GM21515 (cell line): ENCODE measurements around the gene SPG7.

Source experiments
- ATAC-seq: cut with Tn5 transposase; IDR thresholded peaks from one replicate; pipeline ENCODE4 v1.9.1; 2021; ENCODE audit not compliant: unreplicated experiment

The SPG7 gene

DNA sequence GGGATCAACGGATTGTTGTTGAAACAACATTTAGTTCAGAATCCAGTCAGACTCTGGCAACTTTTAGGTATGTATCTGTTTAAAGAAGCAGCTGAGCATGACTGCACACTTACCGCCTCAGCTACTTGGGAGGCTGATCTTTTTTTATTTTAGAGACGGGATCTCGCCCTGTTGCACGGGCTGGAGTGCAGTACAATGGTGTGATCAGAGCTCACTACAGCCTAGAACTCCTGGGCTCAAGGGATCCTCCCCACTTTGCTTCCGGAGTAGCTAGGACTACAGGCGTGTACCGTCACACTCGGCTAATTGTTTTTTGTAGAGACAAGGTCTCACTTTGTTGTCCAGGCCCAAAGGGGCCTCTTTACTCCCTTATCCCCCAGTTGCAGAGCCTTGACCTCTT, 2.3 kb downstream of the SPG7 start:
- ATAC-seq = no peak

DNA sequence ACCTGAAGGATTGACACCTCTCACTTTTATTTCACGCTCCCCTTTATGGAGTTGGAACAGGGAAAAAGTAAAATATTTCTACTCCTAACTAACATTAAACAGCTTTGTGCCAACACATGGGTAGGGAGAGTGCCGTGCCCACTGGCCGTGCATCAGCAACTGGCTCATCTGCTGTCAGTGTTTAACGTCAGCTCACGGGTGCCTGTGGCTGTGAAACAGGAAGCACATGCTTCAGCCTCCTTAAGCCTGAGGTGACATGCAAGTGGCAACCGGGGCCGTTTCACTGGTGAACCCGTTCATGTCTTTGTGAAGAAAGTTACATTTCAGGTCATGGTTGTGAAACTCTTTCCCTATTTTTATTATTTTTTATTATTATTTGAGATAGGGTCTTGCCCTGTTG, 3.2 kb downstream of the SPG7 start:
- ATAC-seq = no peak

DNA sequence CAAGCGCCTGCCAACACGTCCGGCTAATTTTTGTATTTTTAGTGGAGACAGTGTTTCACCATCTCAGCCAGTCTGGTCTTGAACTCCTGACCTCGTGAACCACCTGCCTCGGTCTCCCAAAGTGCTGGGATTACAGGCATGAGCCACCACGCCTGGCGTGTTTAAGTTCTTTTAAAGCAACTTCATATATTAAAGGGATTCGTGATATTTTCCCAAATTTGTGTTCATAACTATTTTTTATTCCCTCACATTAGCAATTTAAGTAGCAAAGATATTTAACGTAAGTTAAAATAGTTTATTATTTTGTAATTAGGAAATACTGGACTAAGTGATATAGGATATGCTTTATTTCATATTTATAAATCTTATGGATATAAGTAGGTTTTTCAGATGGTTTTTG, 4.2 kb downstream of the SPG7 start:
- no peak for ATAC-seq

DNA sequence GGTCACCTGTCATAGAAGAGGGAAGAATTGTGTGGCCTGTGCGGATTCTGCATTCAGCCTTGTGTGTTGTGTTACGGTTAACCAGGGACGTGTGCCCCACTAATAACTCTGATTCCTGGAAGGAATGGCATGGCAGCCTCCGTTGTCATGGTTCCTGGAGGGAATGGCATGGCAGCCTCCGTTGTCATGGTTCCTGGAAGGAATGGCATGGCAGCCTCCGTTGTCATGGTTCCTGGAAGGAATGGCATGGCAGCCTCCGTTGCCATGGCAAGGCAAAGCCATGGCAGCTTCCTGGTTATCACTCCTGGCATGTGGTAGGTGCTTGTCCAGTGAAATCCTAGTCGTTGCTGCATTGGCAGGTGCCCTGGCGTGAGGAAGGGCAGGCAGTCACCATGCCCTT, 8.9 kb downstream of the SPG7 start:
- no peak for ATAC-seq

DNA sequence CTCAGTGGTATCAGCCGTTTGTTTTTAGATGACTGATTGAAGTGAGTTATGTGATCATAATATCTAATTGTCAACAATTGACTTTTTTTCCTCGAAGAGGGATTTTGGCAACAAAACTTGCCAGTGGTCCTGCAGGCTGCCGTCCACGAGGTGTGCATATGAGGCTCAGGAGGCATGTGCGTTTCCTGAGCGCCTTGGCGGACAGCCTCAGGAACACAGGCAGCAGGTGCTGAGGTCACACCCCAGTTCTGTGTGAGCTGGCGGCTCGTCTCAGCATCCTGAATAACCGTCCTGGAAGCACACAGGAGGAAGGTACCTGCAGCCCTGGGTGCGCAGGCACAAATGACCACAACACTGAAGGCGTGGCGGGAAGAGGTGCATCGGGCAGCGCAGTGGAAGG, 11.7 kb downstream of the SPG7 start:
- ATAC-seq = no peak

DNA sequence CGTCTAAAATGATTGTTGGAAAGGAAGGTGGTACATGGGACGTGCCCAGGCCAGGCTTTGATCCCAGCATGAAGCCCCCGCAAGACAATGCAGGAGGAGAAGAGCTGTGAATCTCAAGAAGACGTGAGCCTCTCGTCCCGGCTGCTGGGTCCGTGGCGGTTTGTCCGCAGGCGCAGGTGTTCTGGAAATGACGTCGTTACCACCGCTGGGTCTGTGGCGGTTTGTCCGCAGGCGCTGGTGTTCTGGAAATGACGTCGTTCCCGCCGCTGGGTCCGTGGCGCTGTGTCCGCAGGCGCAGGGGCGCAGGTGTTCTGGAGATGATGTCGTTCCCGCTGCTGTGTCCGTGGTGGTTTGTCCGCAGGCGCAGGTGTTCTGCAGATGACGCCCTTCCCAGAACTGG, 14.1 kb downstream of the SPG7 start:
- ATAC-seq = no peak

DNA sequence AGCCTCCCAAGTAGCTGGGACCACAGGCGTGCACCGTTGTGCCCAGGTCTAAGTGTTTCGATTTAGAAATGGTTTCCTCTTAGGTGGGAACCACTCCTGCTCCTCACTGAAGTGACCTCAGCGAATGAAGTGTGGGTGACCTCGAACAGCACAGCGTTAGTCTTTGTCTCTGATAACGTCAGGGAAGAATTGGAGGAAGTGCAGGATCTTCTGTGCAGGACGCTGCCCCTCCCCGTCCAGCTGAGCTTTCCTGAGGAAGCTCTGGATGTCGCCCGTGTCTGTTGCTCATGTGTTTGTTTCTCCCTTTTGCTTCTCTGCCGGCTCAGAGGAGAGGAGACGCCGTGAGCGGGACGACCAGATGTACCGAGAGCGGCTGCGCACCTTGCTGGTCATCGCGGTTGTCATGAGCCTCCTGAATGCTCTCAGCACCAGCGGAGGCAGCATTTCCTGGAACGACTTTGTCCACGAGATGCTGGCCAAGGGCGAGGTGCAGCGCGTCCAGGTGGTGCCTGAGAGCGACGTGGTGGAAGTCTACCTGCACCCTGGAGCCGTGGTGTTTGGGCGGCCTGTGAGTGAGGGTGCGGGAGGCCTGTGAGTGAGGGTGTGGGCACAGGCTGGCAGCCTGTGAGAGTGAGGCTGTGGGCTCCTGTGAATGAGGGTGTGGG, 15.6 kb downstream of the SPG7 start:
- no peak for ATAC-seq

DNA sequence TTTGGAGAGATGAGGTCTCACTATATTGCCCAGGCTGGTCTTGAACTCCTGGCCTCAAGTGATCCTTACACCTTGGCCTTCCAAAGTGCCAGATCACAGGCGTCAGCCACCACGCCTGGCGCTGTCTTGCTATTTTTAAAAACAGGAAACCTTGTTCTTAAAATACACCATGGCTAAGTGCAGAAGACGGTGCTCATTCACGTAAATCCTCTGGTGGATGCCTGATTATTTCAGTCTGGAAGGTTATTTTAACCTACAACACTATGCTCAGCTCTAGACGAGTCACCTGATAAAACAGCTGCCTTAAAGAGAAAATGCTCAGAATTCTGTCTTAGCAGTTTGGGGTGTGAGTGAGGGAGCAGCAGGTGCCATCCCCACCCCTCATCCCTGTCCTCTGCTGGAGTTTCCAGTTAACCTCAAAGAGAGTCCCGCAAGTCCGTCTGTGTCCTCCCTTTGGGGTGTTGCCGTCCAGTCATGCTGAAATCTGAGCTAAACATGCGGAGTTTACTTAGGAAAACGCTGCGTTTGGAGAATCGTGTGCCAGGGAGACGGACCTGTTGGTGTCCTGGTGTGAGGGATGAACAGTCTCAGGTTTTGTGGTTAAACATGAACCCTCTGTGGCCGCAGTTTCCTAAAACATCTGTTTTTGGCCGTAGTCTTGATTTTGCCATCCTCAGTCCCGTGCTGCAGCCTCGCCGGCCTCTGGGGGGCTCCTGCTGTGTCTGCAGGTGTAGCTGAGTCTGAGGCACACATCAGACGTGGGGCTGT, 17.1 kb downstream of the SPG7 start:
- no peak for ATAC-seq

DNA sequence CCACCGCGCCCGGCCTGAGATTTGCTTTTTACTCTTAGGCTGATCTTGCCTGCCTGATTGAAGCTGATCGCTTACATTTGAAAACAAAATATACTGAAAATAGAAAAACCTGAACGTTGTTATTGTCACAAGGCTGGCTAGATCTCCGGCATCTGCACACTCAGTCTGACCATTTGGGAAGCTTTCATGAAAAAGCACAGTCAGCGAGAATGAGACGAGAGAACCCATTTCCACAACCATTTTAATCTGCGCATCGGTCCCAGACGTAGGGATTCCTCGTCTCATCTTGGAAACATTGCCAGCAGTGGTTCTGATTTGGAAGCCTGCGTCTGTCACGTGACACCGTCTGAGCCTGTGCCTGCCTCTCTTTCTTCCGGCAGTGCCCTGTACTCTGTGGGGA, 20.9 kb downstream of the SPG7 start:
- no peak for ATAC-seq

DNA sequence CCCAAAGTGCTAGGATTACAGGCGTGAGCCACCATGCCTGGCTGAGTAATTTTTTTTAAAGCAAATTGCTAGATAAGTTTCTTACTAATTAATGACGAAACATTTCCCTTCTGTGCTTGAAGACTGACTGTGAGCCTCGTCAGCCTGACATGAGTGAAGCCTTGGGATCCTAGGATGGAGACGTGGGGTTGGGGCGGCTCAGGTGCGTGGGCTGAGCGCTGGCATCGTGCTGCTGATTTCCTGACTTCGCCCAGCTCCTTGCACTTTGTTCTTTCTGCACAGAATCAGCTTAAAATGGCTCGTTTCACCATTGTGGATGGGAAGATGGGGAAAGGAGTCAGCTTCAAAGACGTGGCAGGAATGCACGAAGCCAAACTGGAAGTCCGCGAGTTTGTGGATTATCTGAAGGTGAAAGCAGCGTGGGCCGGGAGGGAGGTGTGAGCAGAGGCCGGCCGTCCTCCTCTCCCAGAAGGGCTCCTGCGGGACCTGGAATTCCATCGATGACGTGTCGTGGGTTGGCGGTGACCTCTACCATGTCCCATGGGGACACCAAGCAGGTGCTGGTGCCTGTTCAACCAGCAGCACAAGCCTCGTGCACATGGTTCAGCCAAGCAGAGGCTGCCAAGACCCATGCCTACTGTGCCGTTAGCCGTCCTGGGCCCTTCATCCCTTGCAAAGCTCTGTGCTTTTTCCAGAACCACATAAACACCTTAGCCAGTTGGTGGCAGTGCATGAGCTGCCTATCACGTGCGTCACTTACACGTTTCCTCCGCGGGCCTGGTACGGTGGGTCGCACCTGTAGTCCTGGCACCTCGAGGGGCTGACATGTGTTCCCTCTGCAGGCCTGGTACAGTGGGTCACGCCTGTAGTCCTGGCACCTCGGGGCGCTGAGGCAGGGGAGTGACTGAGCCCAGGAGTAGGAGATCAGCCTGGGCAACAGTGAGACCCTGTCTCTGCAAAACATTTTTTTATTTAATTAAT, 22.5 kb downstream of the SPG7 start:
- ATAC-seq = no peak

DNA sequence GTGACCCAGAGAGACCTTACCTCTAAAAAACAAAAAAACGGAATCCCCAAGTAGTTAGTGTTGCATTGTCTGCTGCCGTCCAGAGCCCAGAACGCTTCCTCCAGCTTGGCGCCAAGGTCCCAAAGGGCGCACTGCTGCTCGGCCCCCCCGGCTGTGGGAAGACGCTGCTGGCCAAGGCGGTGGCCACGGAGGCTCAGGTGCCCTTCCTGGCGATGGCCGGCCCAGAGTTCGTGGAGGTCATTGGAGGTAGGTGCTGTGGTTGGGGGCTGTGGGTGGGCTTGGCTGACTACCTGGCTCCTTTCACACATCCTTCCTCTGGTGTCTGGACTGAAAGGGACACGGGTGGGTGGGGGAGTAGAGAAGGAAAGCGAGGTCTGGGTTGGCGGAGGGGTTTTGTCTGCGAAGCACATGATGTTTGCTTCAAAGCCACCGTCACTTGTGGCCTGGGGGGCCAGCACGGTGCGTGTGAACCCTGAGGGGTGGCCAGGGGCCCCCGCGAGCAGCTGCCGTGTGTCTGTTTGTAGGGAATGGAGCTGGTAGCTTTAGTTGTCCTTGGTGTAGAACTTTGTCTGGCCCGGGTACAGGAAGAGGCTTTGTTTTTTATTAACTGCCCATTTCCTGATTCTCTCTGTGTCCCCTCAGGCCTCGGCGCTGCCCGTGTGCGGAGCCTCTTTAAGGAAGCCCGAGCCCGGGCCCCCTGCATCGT, 23.8 kb downstream of the SPG7 start:
- ATAC-seq = no peak

DNA sequence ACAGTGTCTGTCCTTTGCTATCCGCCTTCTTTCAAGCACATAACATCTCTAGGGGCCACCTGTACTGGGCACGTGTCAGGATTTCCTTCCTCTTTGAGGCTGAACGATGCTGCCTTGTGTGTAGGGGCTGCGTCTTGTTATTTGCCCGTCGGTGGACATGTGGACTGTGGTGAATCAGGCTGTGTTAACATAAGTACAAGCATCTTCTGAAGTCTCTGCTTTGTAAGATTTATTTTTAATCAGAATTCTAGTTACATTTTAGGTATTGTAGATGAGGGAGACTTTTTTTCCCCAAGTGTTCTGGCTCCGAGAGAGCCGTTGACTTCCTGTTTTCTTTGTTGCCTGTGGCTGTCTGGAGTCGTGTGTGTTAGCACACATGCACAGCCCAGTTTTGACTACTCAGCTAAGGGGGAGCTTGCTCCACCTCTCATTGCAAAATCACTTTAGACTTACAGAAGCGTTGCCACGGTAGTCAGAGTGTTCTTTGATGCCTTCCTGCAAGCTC, 26.1 kb downstream of the SPG7 start:
- ATAC-seq = no peak

DNA sequence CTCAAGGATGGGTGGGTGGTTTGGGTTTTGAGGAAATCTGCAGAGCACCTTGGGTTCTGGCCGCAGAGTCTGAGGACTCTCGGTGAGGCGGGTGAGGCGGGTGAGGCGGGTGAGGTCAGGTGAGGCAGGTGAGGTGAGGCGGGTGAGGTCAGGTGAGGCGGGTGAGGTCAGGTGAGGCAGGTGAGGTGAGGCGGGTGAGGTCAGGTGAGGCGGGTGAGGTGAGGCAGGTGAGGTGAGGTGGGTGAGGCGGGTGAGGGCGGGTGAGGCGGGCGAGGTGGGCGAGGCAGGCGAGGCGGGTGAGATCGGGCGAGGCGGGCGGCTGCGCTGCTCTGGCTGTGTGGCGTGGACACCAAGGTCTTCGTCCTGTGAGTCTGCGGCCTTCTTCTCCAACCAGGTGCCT, 28.2 kb downstream of the SPG7 start:
- ATAC-seq = no peak

DNA sequence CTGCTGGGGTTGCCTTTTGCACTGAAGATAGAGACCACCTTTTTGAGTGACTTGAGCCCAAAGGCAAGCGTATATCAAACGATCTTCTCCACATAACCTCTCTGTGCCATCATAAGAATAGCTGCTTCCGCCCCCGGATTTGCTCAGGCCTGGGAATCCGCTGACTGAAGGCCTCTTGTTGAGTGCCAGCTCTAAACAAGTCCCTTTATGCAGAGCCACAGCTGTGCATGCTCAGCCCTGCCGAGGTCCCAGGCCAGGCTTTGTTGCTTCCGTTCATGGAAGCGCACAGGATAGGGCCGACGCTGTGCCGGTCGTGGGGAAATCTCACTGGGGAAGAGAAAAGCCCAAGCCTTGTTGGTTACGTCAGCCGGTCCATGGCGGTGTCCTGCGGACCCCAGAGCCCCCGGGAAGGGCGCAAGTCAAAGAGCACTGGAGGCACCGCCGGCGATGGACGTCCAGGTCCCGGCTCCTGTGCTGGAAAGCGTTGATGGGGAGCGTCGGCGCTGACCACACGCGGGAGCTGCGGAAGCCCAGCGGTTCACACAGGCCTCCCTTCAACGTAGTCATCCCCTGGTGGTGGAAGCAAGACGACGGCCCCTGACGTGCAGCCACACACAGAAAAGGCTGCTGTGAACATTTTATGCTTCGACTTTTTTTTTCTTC, 28.8 kb downstream of the SPG7 start:
- no peak for ATAC-seq

DNA sequence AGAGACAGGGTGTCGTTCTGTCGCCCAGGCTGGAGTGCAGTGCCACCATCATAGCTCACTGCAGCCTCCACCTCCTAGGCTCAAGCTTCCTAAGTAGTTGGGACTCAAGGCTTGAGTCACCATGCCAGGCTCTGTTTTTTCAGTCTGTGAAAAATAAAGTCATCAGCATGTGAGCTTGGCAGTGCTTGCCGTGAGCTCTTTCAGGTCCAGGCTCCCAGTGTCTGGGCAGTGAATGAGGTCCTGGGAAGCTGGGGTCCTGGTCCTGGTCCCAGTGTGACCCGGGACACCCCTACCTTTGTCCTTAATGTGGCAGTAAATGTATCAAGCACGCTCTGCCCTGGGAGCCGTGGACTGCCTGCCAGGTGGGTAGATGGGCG, 29.3 kb downstream of the SPG7 start:
- ATAC-seq = no peak

DNA sequence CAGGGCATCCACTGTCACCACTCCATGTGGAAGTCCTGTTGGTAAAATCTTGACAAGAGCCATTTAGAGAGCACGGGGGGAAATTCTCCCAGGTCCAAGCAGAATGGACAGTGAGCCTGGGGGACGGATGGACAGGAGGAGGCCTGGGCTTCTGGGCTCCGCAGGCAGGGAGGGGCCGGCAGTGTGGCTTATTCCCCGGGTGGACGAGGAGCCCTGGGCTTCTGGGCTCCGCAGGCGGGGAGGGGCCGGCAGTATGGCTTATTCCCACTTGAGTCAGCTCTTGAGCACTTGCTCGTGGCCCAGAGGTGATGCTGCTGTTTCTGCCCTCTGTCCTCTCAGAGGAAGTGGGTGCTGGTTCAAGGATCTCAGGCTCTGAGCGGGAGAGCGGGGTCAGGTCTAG, 30.1 kb downstream of the SPG7 start:
- ATAC-seq = no peak

DNA sequence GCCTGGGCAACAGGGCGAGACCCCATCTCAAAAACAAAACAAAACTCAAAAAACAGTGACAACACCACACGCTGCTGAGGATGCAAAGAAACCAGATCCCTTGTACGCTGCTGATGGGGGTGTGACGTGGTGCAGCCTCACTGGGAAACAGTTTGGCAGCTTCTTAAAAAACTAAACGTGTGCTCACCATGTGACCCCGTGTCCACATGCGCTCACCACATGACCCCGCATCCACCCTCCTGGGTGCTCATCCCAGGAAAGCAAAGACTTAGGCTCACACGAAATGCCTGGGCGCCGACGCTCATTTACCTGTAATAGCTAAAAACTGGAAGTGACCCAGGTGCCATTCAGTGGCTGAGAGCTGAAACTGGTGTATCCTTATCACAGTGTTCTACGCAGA, 32.4 kb downstream of the SPG7 start:
- ATAC-seq = no peak

DNA sequence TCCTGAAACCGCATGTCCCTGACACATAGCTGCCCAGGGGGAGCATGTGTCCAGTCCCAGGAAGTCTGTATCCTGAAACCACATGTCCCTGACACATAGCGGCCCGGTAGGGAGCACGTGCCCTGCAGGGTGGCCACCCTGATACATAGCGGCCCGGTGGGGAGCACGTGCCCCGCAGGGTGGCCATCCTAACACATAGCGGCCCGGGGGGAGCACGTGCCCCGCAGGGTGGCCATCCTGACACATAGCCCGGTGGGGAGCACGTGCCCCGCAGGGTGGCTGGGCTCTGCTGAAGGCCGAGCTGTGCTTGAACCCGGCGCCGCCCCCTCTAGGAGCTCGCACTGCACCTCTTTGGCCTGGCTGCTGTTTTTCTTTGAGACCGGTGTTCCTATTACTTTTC, 33.6 kb downstream of the SPG7 start:
- no peak for ATAC-seq

DNA sequence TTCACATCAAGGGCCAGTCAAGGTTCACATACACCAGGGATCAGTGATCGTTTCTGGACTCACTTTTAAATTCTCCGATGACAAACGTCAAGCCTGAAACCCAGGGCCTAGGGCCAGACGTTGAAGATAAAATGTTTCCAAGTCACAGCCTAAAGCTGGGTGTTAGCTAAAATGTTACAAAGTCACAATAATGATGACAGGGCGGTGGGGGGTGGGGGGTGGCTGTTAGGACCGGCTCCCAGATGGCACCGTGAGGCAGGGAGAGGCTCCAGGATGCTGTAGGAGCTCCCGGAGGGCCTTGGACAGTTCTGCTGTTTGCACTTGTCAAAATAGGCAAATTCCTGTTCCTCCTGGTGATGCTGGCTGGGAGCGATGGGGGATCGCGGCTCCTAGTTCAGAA, 35.9 kb downstream of the SPG7 start:
- ATAC-seq = no peak

DNA sequence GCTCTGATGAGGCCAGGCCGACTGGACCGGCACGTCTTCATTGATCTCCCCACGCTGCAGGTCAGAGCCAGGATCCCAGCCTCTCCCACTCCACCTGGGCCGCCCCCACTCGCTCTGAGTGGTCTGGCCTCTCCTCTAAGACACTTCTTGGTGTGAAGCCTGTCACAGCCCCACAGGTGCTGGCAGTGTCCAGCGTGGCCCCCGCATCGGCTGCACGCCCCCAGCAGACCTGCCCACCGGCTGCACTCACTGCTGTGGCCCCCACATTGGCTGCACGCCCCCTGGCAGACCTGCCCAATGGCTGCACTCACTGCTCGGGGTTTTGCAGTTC, 36.5 kb downstream of the SPG7 start:
- ATAC-seq = no peak
